ENCODE data around the gene SNED1.

- TF ChIP-seq MAX (CRISPR knock-in tag; IDR thresholded peaks at IDR 0.05) (no peak), CREB1 (CRISPR knock-in tag; IDR thresholded peaks at IDR 0.05) (no peak), GTF2I (CRISPR knock-in tag; conservative IDR thresholded peaks at IDR 0.05) (no peak), PRDM15 (CRISPR knock-in tag; IDR thresholded peaks at IDR 0.05) (no peak), CTCF (IDR thresholded peaks at IDR 0.05) (no peak)
- TF ChIP-seq, protein P1, sequence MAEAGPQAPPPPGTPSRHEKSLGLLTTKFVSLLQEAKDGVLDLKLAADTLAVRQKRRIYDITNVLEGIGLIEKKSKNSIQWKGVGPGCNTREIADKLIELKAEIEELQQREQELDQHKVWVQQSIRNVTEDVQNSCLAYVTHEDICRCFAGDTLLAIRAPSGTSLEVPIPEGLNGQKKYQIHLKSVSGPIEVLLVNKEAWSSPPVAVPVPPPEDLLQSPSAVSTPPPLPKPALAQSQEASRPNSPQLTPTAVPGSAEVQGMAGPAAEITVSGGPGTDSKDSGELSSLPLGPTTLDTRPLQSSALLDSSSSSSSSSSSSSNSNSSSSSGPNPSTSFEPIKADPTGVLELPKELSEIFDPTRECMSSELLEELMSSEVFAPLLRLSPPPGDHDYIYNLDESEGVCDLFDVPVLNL (CRISPR knock-in tag; IDR thresholded peaks at IDR 0.05; ENCODE audit: borderline replicate concordance, low read depth) = no peak
Observed at GRCh38 chr2:241052677-241053360, 54.4 kb downstream of the SNED1 start.
